HL-60 (cell line): ENCODE results near the gene ITPKC.

ENCODE experiments used
- DNase-seq, 2 experiments: peaks; one replicate each; pipeline ENCODE4 v3.0.0-alpha.2; 2010 to 2020; ENCODE audit warnings: low read depth in 1 of 2, low spot score in 1 of 2
- H3K27ac ChIP-seq: fragments of 250-450 bp; sonication (Bioruptor Pico); replicated peaks from 2 replicates; pipeline ENCODE4 v1.5.1; 2020; ENCODE audit warnings: mild to moderate bottlenecking, moderate library complexity
- H3K27me3 ChIP-seq: fragments of 250-450 bp; sonication (Bioruptor Pico); 2 replicates; pipeline ENCODE4 v1.5.1; 2021; ENCODE audit warnings: mild to moderate bottlenecking, moderate library complexity; ENCODE audit not compliant: insufficient read depth, poor library complexity, severe bottlenecking
- H3K4me3 ChIP-seq: replicated peaks from 2 replicates; pipeline ENCODE4 v1.5.1; 2011; ENCODE audit warnings: mild to moderate bottlenecking, control low read depth, low read length; ENCODE audit not compliant: insufficient read depth
- GABPA ChIP-seq: IDR thresholded peaks from 2 replicates; pipeline ENCODE4 v1.6.1; 2012; ENCODE audit warnings: low read depth
- POLR2AphosphoS5 ChIP-seq: IDR thresholded peaks from 2 replicates; pipeline ENCODE4 v1.6.1; 2012; ENCODE audit warnings: low read depth
- SPI1 ChIP-seq: IDR thresholded peaks from 2 replicates; pipeline ENCODE4 v1.6.1; 2012; ENCODE audit warnings: low read depth, mild to moderate bottlenecking, borderline replicate concordance
- TF ChIP-seq, protein P1 (sequence below): IDR thresholded peaks from 2 replicates; pipeline ENCODE4 v1.6.1; 2012; ENCODE audit warnings: low read depth; ENCODE audit not compliant: insufficient replicate concordance
- TF ChIP-seq, protein P2 (sequence below): IDR thresholded peaks from one replicate; pipeline ENCODE4 v1.5.1; 2011; ENCODE audit warnings: low read length, control low read depth, inconsistent platforms; ENCODE audit not compliant: insufficient read depth

ITPKC gene

DNA sequence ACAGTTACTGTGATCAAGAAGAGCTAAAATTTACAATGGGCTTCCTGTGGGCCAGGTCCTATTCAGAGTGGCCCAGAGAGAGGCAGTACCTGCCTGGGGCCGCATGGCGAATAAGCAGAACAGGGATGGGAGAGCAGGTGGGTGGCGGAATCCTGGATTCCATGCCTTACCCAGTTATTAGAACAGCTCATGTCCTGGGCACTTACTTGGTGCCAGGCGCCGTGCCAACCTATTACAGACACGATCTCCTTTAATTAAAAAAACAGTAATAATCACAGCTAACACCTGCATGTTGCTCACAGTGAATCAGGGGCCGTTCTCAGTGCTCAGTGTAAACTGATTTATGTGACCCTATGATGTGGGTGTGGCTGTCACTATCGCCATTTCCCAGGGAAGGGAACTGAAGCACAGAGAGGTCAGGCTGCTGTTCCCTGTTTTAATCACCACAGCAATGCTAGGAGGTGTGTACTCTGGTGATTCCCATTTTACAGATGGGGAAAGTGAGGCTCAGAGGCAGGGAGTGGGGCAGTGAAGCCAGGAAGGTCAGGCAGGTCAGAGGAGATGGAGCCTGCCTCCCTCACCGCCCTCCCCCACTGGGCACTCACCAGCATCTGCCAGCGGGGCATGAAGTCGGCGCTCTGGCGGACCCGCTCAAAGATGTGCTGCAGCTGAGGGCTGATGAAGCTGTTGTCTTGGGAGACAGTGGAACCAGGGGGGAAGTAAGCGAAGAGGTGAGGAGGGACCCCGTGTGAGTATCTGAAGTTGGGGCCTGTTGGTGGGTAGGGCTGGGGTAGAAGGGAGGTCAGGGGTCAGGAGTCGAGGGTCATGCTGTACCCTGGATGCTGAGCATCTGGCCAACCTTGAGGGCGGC lies 12.2 kb upstream of the ITPKC start:
- H3K4me3 ChIP-seq: no peak overlapping the region
- H3K27me3 ChIP-seq: no peaks in the 10 kb centered on the region
- no peak overlapping the region for H3K27ac ChIP-seq
- no peak for TF ChIP-seq GABPA
- TF ChIP-seq, protein P1, sequence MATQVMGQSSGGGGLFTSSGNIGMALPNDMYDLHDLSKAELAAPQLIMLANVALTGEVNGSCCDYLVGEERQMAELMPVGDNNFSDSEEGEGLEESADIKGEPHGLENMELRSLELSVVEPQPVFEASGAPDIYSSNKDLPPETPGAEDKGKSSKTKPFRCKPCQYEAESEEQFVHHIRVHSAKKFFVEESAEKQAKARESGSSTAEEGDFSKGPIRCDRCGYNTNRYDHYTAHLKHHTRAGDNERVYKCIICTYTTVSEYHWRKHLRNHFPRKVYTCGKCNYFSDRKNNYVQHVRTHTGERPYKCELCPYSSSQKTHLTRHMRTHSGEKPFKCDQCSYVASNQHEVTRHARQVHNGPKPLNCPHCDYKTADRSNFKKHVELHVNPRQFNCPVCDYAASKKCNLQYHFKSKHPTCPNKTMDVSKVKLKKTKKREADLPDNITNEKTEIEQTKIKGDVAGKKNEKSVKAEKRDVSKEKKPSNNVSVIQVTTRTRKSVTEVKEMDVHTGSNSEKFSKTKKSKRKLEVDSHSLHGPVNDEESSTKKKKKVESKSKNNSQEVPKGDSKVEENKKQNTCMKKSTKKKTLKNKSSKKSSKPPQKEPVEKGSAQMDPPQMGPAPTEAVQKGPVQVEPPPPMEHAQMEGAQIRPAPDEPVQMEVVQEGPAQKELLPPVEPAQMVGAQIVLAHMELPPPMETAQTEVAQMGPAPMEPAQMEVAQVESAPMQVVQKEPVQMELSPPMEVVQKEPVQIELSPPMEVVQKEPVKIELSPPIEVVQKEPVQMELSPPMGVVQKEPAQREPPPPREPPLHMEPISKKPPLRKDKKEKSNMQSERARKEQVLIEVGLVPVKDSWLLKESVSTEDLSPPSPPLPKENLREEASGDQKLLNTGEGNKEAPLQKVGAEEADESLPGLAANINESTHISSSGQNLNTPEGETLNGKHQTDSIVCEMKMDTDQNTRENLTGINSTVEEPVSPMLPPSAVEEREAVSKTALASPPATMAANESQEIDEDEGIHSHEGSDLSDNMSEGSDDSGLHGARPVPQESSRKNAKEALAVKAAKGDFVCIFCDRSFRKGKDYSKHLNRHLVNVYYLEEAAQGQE: no peak
- TF ChIP-seq SPI1: no peak
- TF ChIP-seq, protein P2, sequence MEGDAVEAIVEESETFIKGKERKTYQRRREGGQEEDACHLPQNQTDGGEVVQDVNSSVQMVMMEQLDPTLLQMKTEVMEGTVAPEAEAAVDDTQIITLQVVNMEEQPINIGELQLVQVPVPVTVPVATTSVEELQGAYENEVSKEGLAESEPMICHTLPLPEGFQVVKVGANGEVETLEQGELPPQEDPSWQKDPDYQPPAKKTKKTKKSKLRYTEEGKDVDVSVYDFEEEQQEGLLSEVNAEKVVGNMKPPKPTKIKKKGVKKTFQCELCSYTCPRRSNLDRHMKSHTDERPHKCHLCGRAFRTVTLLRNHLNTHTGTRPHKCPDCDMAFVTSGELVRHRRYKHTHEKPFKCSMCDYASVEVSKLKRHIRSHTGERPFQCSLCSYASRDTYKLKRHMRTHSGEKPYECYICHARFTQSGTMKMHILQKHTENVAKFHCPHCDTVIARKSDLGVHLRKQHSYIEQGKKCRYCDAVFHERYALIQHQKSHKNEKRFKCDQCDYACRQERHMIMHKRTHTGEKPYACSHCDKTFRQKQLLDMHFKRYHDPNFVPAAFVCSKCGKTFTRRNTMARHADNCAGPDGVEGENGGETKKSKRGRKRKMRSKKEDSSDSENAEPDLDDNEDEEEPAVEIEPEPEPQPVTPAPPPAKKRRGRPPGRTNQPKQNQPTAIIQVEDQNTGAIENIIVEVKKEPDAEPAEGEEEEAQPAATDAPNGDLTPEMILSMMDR: no peak
- TF ChIP-seq POLR2AphosphoS5: no peak
- DNase-seq: no peak

DNA sequence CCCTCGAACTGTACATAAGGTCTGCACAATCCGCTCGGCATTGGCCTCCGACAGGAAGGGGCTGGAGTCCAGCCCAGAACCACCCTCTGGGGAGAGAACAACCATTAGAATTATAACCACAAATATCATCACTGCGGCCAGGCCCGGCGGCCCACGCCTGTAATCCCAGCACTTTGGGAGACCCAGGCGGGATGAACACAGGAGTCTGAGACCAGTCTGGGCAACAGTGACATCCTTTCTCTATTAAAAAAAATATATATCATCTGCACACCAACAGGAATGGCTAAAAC lies 11.6 kb upstream of the ITPKC start:
- Histone ChIP-seq H3K27me3 (no peaks in the 10 kb centered on the region), H3K4me3 (no peak overlapping the region), H3K27ac (no peak overlapping the region)
- no peak for DNase-seq
- TF ChIP-seq, protein P2: no peak
- TF ChIP-seq SPI1 (no peak), GABPA (no peak), POLR2AphosphoS5 (no peak)
- TF ChIP-seq, protein P1: no peak

DNA sequence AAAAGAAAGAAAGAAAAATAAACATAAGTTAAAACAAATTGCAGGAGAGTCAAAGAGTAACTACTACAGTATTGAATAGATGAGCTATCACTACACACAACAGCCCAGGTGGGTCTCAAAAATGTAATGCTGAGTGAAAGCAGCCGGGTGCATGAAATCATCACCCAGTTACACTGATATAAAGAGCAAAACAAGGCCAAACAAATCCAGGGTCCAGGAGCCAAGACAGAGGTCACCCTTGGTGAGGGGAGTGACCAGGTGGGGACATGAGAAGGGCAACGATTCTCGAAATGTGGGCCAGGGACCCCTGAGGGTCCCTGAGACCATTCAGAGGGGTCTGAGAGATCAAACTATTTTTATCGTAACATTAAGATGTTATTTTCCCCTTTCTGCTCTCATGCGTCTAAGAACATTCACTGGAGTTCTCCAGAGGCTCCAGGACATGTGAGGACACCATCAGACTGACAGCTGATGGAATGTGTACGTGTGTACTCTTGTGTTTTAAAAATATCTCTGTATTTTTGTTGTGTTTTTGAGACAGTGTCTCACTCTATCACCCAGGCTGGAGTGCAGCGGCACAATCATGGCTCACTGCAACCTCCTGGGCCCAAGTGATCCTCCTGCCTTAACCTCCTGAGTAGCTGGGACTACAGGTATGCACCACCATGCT lies 10.8 kb upstream of the ITPKC start:
- Histone ChIP-seq H3K27me3 (no peaks in the 10 kb centered on the region), H3K27ac (no peak overlapping the region), H3K4me3 (no peak overlapping the region)
- TF ChIP-seq, protein P2: no peak
- TF ChIP-seq GABPA (no peak), POLR2AphosphoS5 (no peak), SPI1 (no peak)
- TF ChIP-seq, protein P1: no peak
- DNase-seq: no peak
